ENCODE data around the gene MED31. TPM values are rescaled to one million over a fixed set of nuclear protein-coding genes. Genes with fewer than 3 reads are reported as not detected.

Gene MED31
- total and polyA plus RNA-seq, 2 of the 13 experiments (the other 11 are each of a cell fraction or from before 2014, with no cell fraction given), result 19.0 to 20.9 TPM

- TF ChIP-seq TBP (CRISPR knock-in tag; IDR thresholded peaks at IDR 0.05) (no peak), ZFP1 (CRISPR knock-in tag; IDR thresholded peaks at IDR 0.05) (no peak), RBM22 (optimal IDR thresholded peaks at IDR 0.05; ENCODE audit: low read length) (peak; percentile 6), ZNF687 (CRISPR knock-in tag; IDR thresholded peaks at IDR 0.05) (peak; percentile 19; the same call in 1 of the 2 replicates), PLRG1 (conservative IDR thresholded peaks at IDR 0.05) (no peak), ZNF790 (CRISPR knock-in tag; IDR thresholded peaks at IDR 0.05; ENCODE audit: borderline replicate concordance) (no peak), BRF2 (CRISPR knock-in tag; IDR thresholded peaks at IDR 0.05) (no peak), ZNF160 (CRISPR knock-in tag; IDR thresholded peaks at IDR 0.05) (no peak), RFX1 (IDR thresholded peaks at IDR 0.05) (no peak), ZBTB33 (CRISPR knock-in tag; IDR thresholded peaks at IDR 0.05) (no peak), SRY (CRISPR knock-in tag; IDR thresholded peaks at IDR 0.05) (no peak), TGIF2 (CRISPR knock-in tag; IDR thresholded peaks at IDR 0.05) (no peak), ZNF275 (CRISPR knock-in tag; IDR thresholded peaks at IDR 0.05; ENCODE audit: borderline replicate concordance) (no peak), U2AF2 (IDR thresholded peaks at IDR 0.05; ENCODE audit: low read depth, low read length) (no peak), ZBTB4 (CRISPR knock-in tag; IDR thresholded peaks at IDR 0.05; ENCODE audit: borderline replicate concordance) (no peak), NFYC (CRISPR knock-in tag; IDR thresholded peaks at IDR 0.05) (no peak), MED1 (CRISPR knock-in tag; IDR thresholded peaks at IDR 0.05) (no peak), TSC22D2 (CRISPR knock-in tag; IDR thresholded peaks at IDR 0.05; ENCODE audit: borderline replicate concordance) (no peak)
Observed at GRCh38 chr17:6684881-6685767, 33.7 kb upstream of the MED31 start (continued).

All from HepG2 (cell line).